NT2/D1 (cell line): ENCODE data around the gene MANEAL.
"Not testable (repeated sequence)": the region's sequence is repeated elsewhere in the genome, so short reads cannot be mapped to it uniquely, and the experiment has no call there.

Experiments used
- DNase-seq: peaks from one replicate; pipeline ENCODE4 v3.0.0-alpha.2; 2011; ENCODE audit warnings: low read depth, low spot score
- H3K27me3 ChIP-seq: 2 replicates; pipeline ENCODE4 v1.6.0; 2011; ENCODE audit warnings: mild to moderate bottlenecking; ENCODE audit not compliant: insufficient read length, insufficient read depth
- H3K36me3 ChIP-seq: 2 replicates; pipeline ENCODE4 v1.6.1; 2011; ENCODE audit warnings: mild to moderate bottlenecking, low read length, mixed read lengths; ENCODE audit not compliant: insufficient read depth, insufficient read length
- H3K4me1 ChIP-seq: 2 replicates; pipeline ENCODE4 v1.5.1; 2011; ENCODE audit not compliant: insufficient read depth, insufficient read length
- H3K4me3 ChIP-seq: 2 replicates; pipeline ENCODE4 v1.5.1; 2011; ENCODE audit warnings: low read depth; ENCODE audit not compliant: insufficient read length
- H3K9ac ChIP-seq: 2 replicates; pipeline ENCODE4 v1.6.0; 2011; ENCODE audit warnings: low read depth; ENCODE audit not compliant: insufficient read length
- H3K9me3 ChIP-seq: 2 replicates; pipeline ENCODE4 v1.5.1; 2011; ENCODE audit warnings: mild to moderate bottlenecking, low read length; ENCODE audit not compliant: insufficient read depth
- SUZ12 ChIP-seq: IDR thresholded peaks from 2 replicates; pipeline ENCODE4 v1.6.1; 2011; ENCODE audit not compliant: insufficient read length, insufficient read depth; ENCODE audit errors: extremely low read depth
- YY1 ChIP-seq: IDR thresholded peaks from 2 replicates; pipeline ENCODE4 v1.6.1; 2011; ENCODE audit not compliant: insufficient read length, insufficient read depth
- ZNF274 ChIP-seq: IDR thresholded peaks from 2 replicates; pipeline ENCODE4 v1.6.1; 2011; ENCODE audit warnings: mild to moderate bottlenecking, low read depth, low read length

MANEAL gene

GRCh38 chr1:37765916-37766664 is 27.6 kb upstream of the MANEAL start:
- TF ChIP-seq YY1, result no peak
- Histone ChIP-seq H3K9ac (no peak overlapping the region), H3K27me3 (peaks cover 99% of the 10 kb centered on the region)

GRCh38 chr1:37767488-37767887 is 26.2 kb upstream of the MANEAL start:
- Histone ChIP-seq H3K9me3 (no peaks in the 10 kb centered on the region), H3K27me3 (peaks cover 89% of the 10 kb centered on the region), H3K4me3 (no peak overlapping the region), H3K36me3 (no peaks in the 10 kb centered on the region), H3K9ac (no peak overlapping the region), H3K4me1 (peaks cover 15% of the 10 kb centered on the region)
- peak; percentile 39 for DNase-seq
- TF ChIP-seq YY1 (no peak), SUZ12 (no peak), ZNF274 (no peak)

More at GRCh38 chr1:37765916-37766664, 27.6 kb upstream of the MANEAL start:
- Histone ChIP-seq H3K36me3 (no peaks in the 10 kb centered on the region), H3K4me1 (peaks cover 15% of the 10 kb centered on the region), H3K9me3 (no peaks in the 10 kb centered on the region), H3K4me3 (no peak overlapping the region)
- no peak for DNase-seq

GRCh38 chr1:37771440-37771839 is 22.2 kb upstream of the MANEAL start:
- H3K36me3 ChIP-seq, H3K4me3 ChIP-seq, DNase-seq, H3K9ac ChIP-seq, H3K4me1 ChIP-seq, H3K9me3 ChIP-seq: not testable (repeated sequence)
- peaks cover 50% of the 10 kb centered on the region for H3K27me3 ChIP-seq

- no peaks in the 10 kb centered on the region for H3K9me3 ChIP-seq
- no peak overlapping the region for H3K9ac ChIP-seq
- H3K27me3 ChIP-seq, result peaks cover 6% of the 10 kb centered on the region
- no peaks in the 10 kb centered on the region for H3K4me1 ChIP-seq
- no peak for DNase-seq
- H3K4me3 ChIP-seq, result no peak overlapping the region
- TF ChIP-seq SUZ12 (no peak), ZNF274 (no peak), YY1 (no peak)
- no peaks in the 10 kb centered on the region for H3K36me3 ChIP-seq
Observed at GRCh38 chr1:37776946-37777516, 16.6 kb upstream of the MANEAL start.

- Histone ChIP-seq H3K27me3 (peaks cover 3% of the 10 kb centered on the region), H3K4me3 (no peak overlapping the region), H3K9ac (no peak overlapping the region), H3K9me3 (no peaks in the 10 kb centered on the region), H3K4me1 (no peaks in the 10 kb centered on the region), H3K36me3 (no peaks in the 10 kb centered on the region)
- no peak for DNase-seq
- TF ChIP-seq YY1, result no peak
Observed at GRCh38 chr1:37778654-37779053, 15.0 kb upstream of the MANEAL start.

DNA sequence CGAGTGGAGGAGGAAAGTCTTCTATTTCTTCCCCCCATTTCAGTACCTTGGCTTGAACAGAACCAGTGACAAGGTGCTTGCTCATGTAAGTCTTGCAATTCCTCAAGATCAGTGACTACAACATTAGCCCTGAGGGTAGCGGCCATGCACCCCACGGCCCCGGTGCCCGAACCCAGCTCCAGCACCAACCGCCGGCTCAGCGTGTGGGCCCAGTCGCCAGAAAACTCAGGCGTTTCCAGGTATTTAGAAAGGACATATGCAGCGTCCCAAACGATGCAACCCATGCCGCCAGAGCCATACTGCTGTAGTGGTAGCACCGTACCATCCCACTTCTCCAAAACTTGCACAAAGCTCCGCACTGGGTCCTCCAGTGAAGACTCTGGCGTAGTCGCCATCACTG is 11.2 kb upstream of the MANEAL start:
- H3K4me1 ChIP-seq, result no peaks in the 10 kb centered on the region
- no peaks in the 10 kb centered on the region for H3K9me3 ChIP-seq
- H3K9ac ChIP-seq, result no peak overlapping the region
- H3K27me3 ChIP-seq, result no peaks in the 10 kb centered on the region
- DNase-seq, result no peak
- no peaks in the 10 kb centered on the region for H3K36me3 ChIP-seq
- TF ChIP-seq ZNF274 (no peak), YY1 (no peak), SUZ12 (no peak)
- no peak overlapping the region for H3K4me3 ChIP-seq

DNA sequence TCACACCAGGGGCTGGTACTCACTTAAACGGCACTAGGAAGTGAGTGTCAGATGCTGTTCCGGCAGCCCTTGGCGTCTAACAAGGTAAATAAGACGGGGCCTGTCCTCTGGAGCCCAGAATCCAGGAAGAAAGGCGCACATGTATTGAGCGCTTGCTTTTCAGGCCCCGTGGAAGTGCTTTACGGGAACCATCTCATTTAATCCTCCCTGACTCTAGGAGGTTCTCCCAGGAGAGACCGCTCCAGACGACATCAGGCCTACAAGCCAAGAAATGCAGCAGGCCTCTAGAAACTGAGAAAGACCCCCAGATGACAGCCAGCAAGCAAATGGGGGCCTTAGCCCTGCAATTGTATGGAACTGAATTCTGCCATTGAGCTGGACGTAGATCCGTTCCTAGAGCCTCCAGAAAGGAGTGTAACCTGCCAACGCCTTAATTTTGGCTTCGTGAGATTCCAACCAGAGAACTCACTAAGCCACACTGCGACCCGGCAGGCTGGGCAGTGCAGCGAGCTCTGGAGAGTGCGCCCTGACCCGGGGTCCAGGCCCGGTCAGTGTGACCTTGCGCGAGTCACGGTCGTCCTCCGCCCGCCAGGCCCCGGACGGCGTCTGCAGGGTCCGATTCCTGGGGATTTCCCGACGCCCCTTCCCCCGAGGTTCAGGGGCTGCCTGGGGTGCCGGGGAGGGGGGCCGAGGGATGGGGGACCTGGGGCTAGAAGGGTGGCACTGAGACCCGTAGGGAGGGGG is 532 bp upstream of the MANEAL start:
- no peak overlapping the region for H3K4me3 ChIP-seq
- DNase-seq, result no peak
- H3K9ac ChIP-seq, result peak overlapping the region; percentile 29

More for the DNA sequence above, 532 bp upstream of the MANEAL start:
- Histone ChIP-seq H3K36me3 (peaks cover 5% of the 10 kb centered on the region), H3K9me3 (no peaks in the 10 kb centered on the region), H3K27me3 (peaks cover 57% of the 10 kb centered on the region), H3K4me1 (peaks cover 10% of the 10 kb centered on the region)
- TF ChIP-seq YY1 (no peak), ZNF274 (no peak), SUZ12 (no peak)
